Progenitor cell of endocrine pancreas (in vitro differentiated cells): ENCODE results near the gene LINS1. TPM values are rescaled to one million over a fixed set of nuclear protein-coding genes. Genes with fewer than 3 reads are reported as not detected.

ENCODE experiments used
- DNase-seq: peaks from one replicate; pipeline ENCODE4 v3.0.0; 2021; ENCODE audit warnings: low spot score; ENCODE audit not compliant: unreplicated experiment
- H3K27ac Mint-ChIP-seq: 2 replicates; pipeline ENCODE4 v1.8.0; 2021; ENCODE audit warnings: mild to moderate bottlenecking, moderate library complexity, mixed read lengths
- H3K27me3 Mint-ChIP-seq: 2 replicates; pipeline ENCODE4 v1.8.0; 2021; ENCODE audit warnings: mixed read lengths
- H3K36me3 Mint-ChIP-seq: 2 replicates; pipeline ENCODE4 v1.8.0; 2022; ENCODE audit warnings: mixed read lengths; ENCODE audit not compliant: insufficient read depth
- H3K4me1 Mint-ChIP-seq: 2 replicates; pipeline ENCODE4 v1.8.0; 2021; ENCODE audit warnings: low read depth, mixed read lengths
- H3K4me3 Mint-ChIP-seq: 2 replicates; pipeline ENCODE4 v1.8.0; 2021; ENCODE audit warnings: low read depth, mild to moderate bottlenecking, moderate library complexity, mixed read lengths
- H3K9me3 Mint-ChIP-seq: 2 replicates; pipeline ENCODE4 v1.8.0; 2021; ENCODE audit warnings: low read depth, mixed read lengths
- CTCF ChIP-seq: fragments of 200-600 bp; sonication (generic); IDR thresholded peaks from one replicate; pipeline ENCODE4 v1.5.0; 2021; ENCODE audit warnings: antibody characterized with exemption, mild to moderate bottlenecking; ENCODE audit not compliant: unreplicated experiment
- long read RNA-seq: library from polyadenylated mRNA; unstranded; transcript quantifications from one replicate; pipeline ENCODE4 v2.0.0, GENCODE V29; 2020
- total RNA-seq: library from RNA; stranded (reverse); gene quantifications from 2 replicates; pipeline ENCODE4 v1.2.1, GENCODE V29; 2021

Gene LINS1
- 17.7 and 19.8 TPM in 2 replicates for total RNA-seq
- long read RNA-seq, full-length matches to known transcripts, result 17 of 45 reads
- long read RNA-seq, partial matches to known transcripts, result 7 of 45 reads
- long read RNA-seq, other reads (novel, unspliced or antisense), result 21 of 45 reads

GRCh38 chr15:100602064-100602822 is at the start of gene LINS1, which contains the start of gene ASB7:
TSS of gene LINS1 (minus strand) at chr15:100602184. CDS start at chr15:100580842, 21,342 bp downstream.
TSS of gene ASB7 (plus strand) at chr15:100602589. CDS start at chr15:100612217, 9,628 bp downstream.
- TF ChIP-seq CTCF, result no peak
- Mint-ChIP-seq H3K9me3 (no peaks in the 10 kb centered on the region), H3K27ac (peak within 1 kb of the TSS; percentile 89), H3K27me3 (no peaks in the 10 kb centered on the region), H3K4me3 (no peak within 1 kb of the TSS), H3K4me1 (peaks cover 7% of the 10 kb centered on the region), H3K36me3 (peaks cover 5% of the 10 kb centered on the region)
- DNase-seq, result peak; percentile 98

GRCh38 chr15:100651253-100651652 is 49.3 kb upstream of the LINS1 start:
- H3K27ac Mint-ChIP-seq, result no peak overlapping the region
- H3K4me3 Mint-ChIP-seq, result no peak overlapping the region
- no peaks in the 10 kb centered on the region for H3K9me3 Mint-ChIP-seq
- H3K36me3 Mint-ChIP-seq, result peaks cover 2% of the 10 kb centered on the region
- H3K4me1 Mint-ChIP-seq, result peaks cover 2% of the 10 kb centered on the region
- TF ChIP-seq CTCF, result no peak
- H3K27me3 Mint-ChIP-seq, result no peaks in the 10 kb centered on the region
- no peak for DNase-seq

GRCh38 chr15:100650685-100651084 is 48.7 kb upstream of the LINS1 start:
- Mint-ChIP-seq H3K36me3 (peaks cover 2% of the 10 kb centered on the region), H3K4me3 (no peak overlapping the region), H3K27me3 (no peaks in the 10 kb centered on the region), H3K27ac (no peak overlapping the region), H3K4me1 (peaks cover 2% of the 10 kb centered on the region), H3K9me3 (no peaks in the 10 kb centered on the region)
- no peak for DNase-seq
- peak; percentile 32 for TF ChIP-seq CTCF

- no peak for DNase-seq
- no peak overlapping the region for H3K27ac Mint-ChIP-seq
- peaks cover 2% of the 10 kb centered on the region for H3K4me1 Mint-ChIP-seq
- H3K27me3 Mint-ChIP-seq, result no peaks in the 10 kb centered on the region
- no peaks in the 10 kb centered on the region for H3K9me3 Mint-ChIP-seq
- no peak overlapping the region for H3K4me3 Mint-ChIP-seq
- no peak for TF ChIP-seq CTCF
- peaks cover 2% of the 10 kb centered on the region for H3K36me3 Mint-ChIP-seq
Measured at GRCh38 chr15:100648951-100649350, 47.0 kb upstream of the LINS1 start.

- Mint-ChIP-seq H3K36me3 (no peaks in the 10 kb centered on the region), H3K27me3 (no peaks in the 10 kb centered on the region), H3K4me1 (no peaks in the 10 kb centered on the region), H3K4me3 (no peak overlapping the region), H3K9me3 (no peaks in the 10 kb centered on the region), H3K27ac (no peak overlapping the region)
- no peak for TF ChIP-seq CTCF
- no peak for DNase-seq
Measured at GRCh38 chr15:100645671-100646070, 43.7 kb upstream of the LINS1 start.
